ENCODE results near the gene SUCO. TPM values are rescaled to one million over a fixed set of nuclear protein-coding genes. Genes with fewer than 3 reads are reported as not detected.

Gene SUCO
- total and polyA plus RNA-seq, 2 experiments from 2014 or later: 18.0 to 49.8 TPM

GRCh38 chr1:172629638-172630037 is 96.7 kb downstream of the SUCO start:
- no peak for TF ChIP-seq ZNF462 (CRISPR knock-in tag; IDR thresholded peaks at IDR 0.05)
- no peak for TF ChIP-seq REST (IDR thresholded peaks at IDR 0.05; ENCODE audit: unreplicated experiment)
- no peak for TF ChIP-seq POLR2AphosphoS5 (IDR thresholded peaks at IDR 0.05; ENCODE audit: low read depth)
- TF ChIP-seq EZH2phosphoT487 (IDR thresholded peaks at IDR 0.05; ENCODE audit: unreplicated experiment): no peak
- TF ChIP-seq ETS1 (IDR thresholded peaks at IDR 0.05): no peak
- TF ChIP-seq CTCF (conservative IDR thresholded peaks at IDR 0.05; ENCODE audit: low read depth in 2 of 2): no peak
- no peak for TF ChIP-seq ZNF331 (CRISPR knock-in tag; IDR thresholded peaks at IDR 0.05; ENCODE audit: low read depth)
- TF ChIP-seq CREB1 (CRISPR knock-in tag; IDR thresholded peaks at IDR 0.05; ENCODE audit: low read depth): no peak
- no peak for TF ChIP-seq JUNB (IDR thresholded peaks at IDR 0.05; ENCODE audit: unreplicated experiment)
- no peak for TF ChIP-seq STAT1 (IDR thresholded peaks at IDR 0.05; ENCODE audit: unreplicated experiment)
- TF ChIP-seq NANOG (IDR thresholded peaks at IDR 0.05; ENCODE audit: borderline replicate concordance): no peak
- no peak for DNase-seq (ENCODE audit: low spot score)
- Mint-ChIP-seq H3K4me1 (peaks cover 3% of the 10 kb centered on the region; the same call in 2 of the 3 replicates), H3K27ac (no peak overlapping the region), H3K36me3 (ENCODE audit: low read depth) (peaks cover 18% of the 10 kb centered on the region; the same call in 1 of the 3 replicates), H3K4me3 (no peak overlapping the region), H3K9me3 (peaks cover 13% of the 10 kb centered on the region), H3K27me3 (ENCODE audit: insufficient read depth, low read depth, poor library complexity) (no peaks in the 10 kb centered on the region)
- no peak overlapping the region for H3K4me2 ChIP-seq
- no peak for ATAC-seq
- no peaks in the 10 kb centered on the region for H3F3A ChIP-seq (replicated peaks; ENCODE audit: low read depth)
- no peaks in the 10 kb centered on the region for H3K79me2 ChIP-seq (replicated peaks; ENCODE audit: insufficient read depth)
- H3K4me3 ChIP-seq: no peak overlapping the region
- H2AFZ ChIP-seq: no peak overlapping the region
- H3K4me1 ChIP-seq (ENCODE audit: insufficient read depth): no peaks in the 10 kb centered on the region; the same call in 1 of the 2 replicates
- H3K9me2 ChIP-seq (ENCODE audit: insufficient read depth): 0 out of 2 replicates have a peak, but pooled peaks cover 18% of the 10 kb centered on the region
- H3K27ac ChIP-seq (ENCODE audit: low read depth): no peak overlapping the region
- H3K27me3 ChIP-seq (ENCODE audit: insufficient read depth): no peaks in the 10 kb centered on the region
- H4K20me1 ChIP-seq (replicated peaks; ENCODE audit: insufficient read depth): no peaks in the 10 kb centered on the region
- no peaks in the 10 kb centered on the region for H3K36me3 ChIP-seq (ENCODE audit: insufficient read depth)
